ENCODE data around the gene ALS2CL.

DNA sequence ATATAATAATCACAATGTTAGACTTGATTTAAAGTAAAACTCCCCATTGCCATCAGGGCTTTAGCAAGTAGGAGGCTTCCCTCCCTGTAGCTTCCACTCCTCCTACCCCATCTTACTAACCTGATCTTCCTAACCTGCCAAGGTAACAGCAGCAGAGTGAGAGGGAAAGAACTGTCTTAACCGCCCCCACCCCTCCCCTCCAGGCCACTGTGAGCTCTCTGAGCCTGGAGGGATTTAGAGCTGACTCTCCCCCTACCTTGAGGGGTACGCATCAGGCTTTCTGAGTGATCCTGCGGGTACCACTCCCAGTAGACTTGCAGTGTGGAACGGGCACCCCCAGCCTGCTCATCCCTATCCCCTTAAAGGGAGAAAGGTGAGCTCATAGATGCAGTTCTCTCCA lies 35.6 kb upstream of the ALS2CL start:
- TF ChIP-seq RCOR1 (IDR thresholded peaks at IDR 0.05; ENCODE audit: low read depth, low read length) = no peak
- TF ChIP-seq, protein P1, sequence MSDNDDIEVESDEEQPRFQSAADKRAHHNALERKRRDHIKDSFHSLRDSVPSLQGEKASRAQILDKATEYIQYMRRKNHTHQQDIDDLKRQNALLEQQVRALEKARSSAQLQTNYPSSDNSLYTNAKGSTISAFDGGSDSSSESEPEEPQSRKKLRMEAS (IDR thresholded peaks at IDR 0.05) = no peak
- no peak for TF ChIP-seq CEBPB (IDR thresholded peaks at IDR 0.05)
- no peak for TF ChIP-seq CTCF (IDR thresholded peaks at IDR 0.05)
- TF ChIP-seq REST (IDR thresholded peaks at IDR 0.05) = no peak
- TF ChIP-seq POLR2A (IDR thresholded peaks at IDR 0.05; ENCODE audit: low read length) = no peak
- no peak for TF ChIP-seq JUN (IDR thresholded peaks at IDR 0.05)
- TF ChIP-seq, protein P2, sequence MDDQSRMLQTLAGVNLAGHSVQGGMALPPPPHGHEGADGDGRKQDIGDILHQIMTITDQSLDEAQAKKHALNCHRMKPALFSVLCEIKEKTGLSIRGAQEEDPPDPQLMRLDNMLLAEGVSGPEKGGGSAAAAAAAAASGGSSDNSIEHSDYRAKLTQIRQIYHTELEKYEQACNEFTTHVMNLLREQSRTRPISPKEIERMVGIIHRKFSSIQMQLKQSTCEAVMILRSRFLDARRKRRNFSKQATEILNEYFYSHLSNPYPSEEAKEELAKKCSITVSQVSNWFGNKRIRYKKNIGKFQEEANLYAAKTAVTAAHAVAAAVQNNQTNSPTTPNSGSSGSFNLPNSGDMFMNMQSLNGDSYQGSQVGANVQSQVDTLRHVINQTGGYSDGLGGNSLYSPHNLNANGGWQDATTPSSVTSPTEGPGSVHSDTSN (IDR thresholded peaks at IDR 0.05) = no peak
- no peak for TF ChIP-seq ELK1 (IDR thresholded peaks at IDR 0.05; ENCODE audit: low read depth, low read length)
- no peak for TF ChIP-seq KDM1A (IDR thresholded peaks at IDR 0.05; ENCODE audit: low read depth)
- no peak for TF ChIP-seq USF2 (IDR thresholded peaks at IDR 0.05)
